GM13977 (cell line): ENCODE data around the gene SLAMF8.

Experiments
- DNase-seq: peaks from one replicate; pipeline ENCODE4 v3.0.0; 2012; ENCODE audit warnings: low spot score
- in situ Hi-C: fragments of 300-500 bp; cut with MboI; formaldehyde crosslinking; loops from one replicate; pipeline ENCODE4 v1.12.0; 2022; ENCODE audit warnings: low sequenced_read_pairs, low pct_unique_long_range_greater_than_20kb, mixed read lengths, inconsistent platforms; ENCODE audit not compliant: unreplicated experiment
- TF ChIP-seq, protein P1 (sequence below): IDR thresholded peaks from 2 replicates; pipeline ENCODE4 v1.5.1; 2012; ENCODE audit warnings: mild to moderate bottlenecking, control low read depth; ENCODE audit not compliant: insufficient read depth; ENCODE audit errors: extremely low read depth, missing control alignments

The SLAMF8 gene

DNA sequence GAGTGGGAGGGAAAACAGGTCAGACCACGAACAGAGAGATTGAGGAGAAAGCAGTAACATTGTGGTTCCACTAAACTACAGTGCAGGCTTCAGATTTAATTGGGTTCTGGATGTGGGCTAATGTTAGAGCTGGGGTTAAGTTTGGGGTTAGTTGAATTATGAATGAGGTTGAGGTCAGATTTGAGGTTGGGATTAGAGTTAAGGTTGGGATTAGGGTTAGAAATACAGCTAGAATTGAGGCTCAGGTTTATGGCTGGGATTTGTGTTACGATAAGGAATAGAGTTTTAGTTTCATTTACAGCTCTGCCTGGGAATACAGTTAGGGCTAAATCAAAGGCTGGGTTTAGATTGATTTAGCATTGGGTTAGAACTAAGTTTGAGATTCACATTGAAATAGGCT lies 37.6 kb downstream of the SLAMF8 start:
- TF ChIP-seq, protein P1, sequence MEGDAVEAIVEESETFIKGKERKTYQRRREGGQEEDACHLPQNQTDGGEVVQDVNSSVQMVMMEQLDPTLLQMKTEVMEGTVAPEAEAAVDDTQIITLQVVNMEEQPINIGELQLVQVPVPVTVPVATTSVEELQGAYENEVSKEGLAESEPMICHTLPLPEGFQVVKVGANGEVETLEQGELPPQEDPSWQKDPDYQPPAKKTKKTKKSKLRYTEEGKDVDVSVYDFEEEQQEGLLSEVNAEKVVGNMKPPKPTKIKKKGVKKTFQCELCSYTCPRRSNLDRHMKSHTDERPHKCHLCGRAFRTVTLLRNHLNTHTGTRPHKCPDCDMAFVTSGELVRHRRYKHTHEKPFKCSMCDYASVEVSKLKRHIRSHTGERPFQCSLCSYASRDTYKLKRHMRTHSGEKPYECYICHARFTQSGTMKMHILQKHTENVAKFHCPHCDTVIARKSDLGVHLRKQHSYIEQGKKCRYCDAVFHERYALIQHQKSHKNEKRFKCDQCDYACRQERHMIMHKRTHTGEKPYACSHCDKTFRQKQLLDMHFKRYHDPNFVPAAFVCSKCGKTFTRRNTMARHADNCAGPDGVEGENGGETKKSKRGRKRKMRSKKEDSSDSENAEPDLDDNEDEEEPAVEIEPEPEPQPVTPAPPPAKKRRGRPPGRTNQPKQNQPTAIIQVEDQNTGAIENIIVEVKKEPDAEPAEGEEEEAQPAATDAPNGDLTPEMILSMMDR: no peak
- in situ Hi-C loops: no loop called here

DNA sequence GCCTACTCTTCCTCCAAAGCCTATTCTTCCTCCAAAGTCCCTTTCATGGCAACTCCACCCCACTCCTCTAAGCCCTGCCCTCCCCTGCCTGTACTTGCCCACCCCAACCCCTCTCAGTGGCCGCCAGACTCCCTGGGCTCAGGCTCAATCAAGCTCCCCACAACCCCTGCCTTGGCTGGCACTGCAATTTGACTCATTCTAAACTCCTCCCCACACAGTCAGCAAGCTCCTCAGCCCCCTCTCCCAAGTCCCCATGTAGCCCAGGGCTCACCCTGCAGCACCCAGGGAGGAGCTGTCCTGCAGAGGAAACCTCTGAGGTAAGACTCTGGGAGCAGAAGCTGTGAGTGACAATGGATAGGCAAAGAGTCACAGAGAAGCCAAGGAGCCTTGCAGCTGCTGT lies 39.4 kb downstream of the SLAMF8 start:
- in situ Hi-C loops: no loop called here
- no peak for DNase-seq
- TF ChIP-seq, protein P1: no peak

More for the DNA sequence above, 37.6 kb downstream of the SLAMF8 start:
- DNase-seq: no peak

DNA sequence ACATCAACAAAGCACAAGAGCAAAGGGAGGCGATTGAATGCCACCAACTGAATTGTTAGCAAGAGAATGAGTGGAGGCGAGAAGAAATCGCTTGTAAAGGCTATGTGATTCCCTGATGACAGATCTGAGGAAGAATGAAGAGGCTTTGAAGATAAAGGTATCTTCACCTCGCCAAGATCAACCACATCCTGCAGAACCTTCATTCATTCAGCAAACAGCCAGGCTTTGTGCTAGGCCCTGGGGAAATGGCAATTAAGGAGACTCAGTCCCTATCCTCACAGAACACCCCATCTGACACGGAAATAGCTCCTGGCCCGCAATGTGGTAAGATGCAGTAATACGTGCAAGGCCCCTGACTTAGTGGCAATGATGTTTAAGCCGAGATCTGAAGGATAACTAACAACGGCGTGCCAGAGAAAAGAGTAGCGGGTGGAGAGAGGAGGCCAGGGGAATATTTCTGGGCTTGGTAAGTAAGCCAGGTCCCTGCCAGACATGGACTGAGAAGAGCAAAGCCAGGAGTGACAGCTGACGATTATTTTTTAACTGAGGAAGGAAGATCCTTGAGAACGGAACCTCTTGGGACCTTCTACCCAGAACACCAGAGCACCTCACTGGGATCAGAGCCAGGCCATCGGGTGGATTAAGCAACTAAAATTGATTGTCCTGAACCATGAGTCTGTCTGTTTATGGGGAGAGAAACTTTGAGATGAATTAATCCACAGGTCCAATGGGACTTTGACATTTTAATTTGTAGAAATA lies 40.4 kb downstream of the SLAMF8 start:
- in situ Hi-C loops: no loop called here
- TF ChIP-seq, protein P1: no peak

DNA sequence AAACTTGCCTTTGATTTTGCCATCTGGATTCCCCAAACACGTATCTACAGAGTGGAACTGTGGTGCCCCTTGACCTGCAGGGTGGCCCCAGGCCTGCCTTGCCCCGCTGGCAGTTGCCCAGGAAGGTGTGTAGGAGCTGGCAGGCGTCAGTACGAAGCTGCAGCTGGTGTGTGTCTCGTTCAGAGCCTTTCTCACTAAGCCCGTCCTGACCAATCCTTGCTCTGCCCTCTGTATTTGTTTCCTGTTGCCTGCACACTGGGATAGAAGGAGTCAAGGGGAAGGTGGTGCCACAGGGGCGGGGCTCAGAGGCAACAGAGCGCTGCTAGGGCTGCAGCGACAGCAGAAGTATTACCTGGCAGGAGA lies 41.0 kb downstream of the SLAMF8 start:
- DNase-seq: no peak
- TF ChIP-seq, protein P1: no peak
- in situ Hi-C loops: no loop called here

More for the DNA sequence above, 40.4 kb downstream of the SLAMF8 start:
- no peak for DNase-seq

DNA sequence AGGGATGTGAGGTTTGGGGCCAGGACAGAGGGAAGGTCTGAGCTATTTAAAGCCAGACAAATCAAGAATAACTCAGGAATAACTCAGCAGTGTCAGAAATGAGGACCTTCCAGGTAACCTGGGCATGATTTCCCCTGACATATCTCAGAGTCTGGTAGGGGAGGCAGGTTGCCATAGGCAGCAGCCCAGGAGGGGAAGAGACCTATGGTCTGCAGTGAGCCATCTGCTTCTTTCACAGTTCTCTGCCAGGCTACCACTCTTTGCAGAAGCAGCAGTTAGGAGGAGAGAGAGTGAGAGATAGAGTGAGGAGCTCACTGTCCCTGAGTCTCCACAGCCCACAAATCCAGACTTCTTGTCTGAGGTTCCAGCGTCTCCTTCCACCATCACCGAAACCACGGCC lies 42.1 kb downstream of the SLAMF8 start:
- TF ChIP-seq, protein P1: no peak
- no peak for DNase-seq
- in situ Hi-C loops: no loop called here

DNA sequence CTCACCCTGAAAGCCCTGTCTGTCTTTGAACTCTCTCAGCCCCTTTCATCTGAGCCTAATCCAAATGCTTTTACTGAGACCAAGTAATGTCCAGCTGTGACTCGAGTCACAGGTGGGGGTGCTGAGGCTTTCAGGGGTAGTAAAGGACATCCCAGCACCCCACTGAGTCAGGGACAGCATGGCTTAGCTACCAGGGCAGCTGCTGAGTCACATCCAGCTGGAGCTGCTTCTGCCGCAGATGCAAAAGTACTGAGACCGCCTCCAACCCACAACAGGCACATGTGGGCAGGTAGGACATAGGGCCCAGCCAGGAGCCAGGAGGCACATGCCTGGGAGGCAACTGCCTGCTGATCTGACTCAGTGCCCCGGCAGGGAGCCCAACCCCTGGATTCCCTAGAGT lies 42.5 kb downstream of the SLAMF8 start:
- TF ChIP-seq, protein P1: no peak
- no peak for DNase-seq
- in situ Hi-C loops: no loop called here
